Peyer's patch (tissue), 4 donors: ENCODE results near the gene FYB1. TPM values are rescaled to one million over a fixed set of nuclear protein-coding genes. Genes with fewer than 3 reads are reported as not detected.

Experiments
- DNase-seq, 3 donors: peaks; one replicate each; pipeline ENCODE4 v3.0.0-alpha.2; 2017 to 2019
- H3K27ac ChIP-seq, 4 donors: fragments of 200-600 bp; sonication (generic); one replicate each; pipeline ENCODE4 v1.5.1; 2016 to 2019
- H3K27me3 ChIP-seq, 2 donors: fragments of 200-600 bp; sonication (generic); one replicate each; pipeline ENCODE4 v1.5.1; 2019
- H3K36me3 ChIP-seq, 3 donors: fragments of 200-600 bp; sonication (generic); one replicate each; pipeline ENCODE4 v1.5.1; 2016 to 2019
- H3K4me1 ChIP-seq, 4 donors: fragments of 200-600 bp; sonication (generic); one replicate each; pipeline ENCODE4 v1.5.1; 2016 to 2019
- H3K4me3 ChIP-seq, 4 donors: fragments of 200-600 bp; sonication (generic); 1 replicate in 3 of 4; 2 replicates in 1 of 4; pipeline ENCODE4 v1.5.1; 2016 to 2019; ENCODE audit warnings: mild to moderate bottlenecking in 1 of 4
- H3K9me3 ChIP-seq, 4 donors: fragments of 200-600 bp; sonication (generic); one replicate each; pipeline ENCODE4 v1.5.1; 2016 to 2019; ENCODE audit warnings: mild to moderate bottlenecking in 1 of 4
- POLR2A ChIP-seq, 2 donors: fragments of 450-650 bp; IDR thresholded peaks; one replicate each; pipeline ENCODE4 v1.5.1; 2017; ENCODE audit warnings: antibody characterized with exemption in 2 of 2, mild to moderate bottlenecking in 2 of 2, moderate library complexity in 2 of 2
- total RNA-seq, 4 donors: library from RNA; depleted of rRNA; stranded (reverse); fragments of >200 nt; gene quantifications; one replicate each; pipeline ENCODE4 v1.1.0, GENCODE V29; 2016
- TF ChIP-seq, protein P1 (sequence below), 6 experiments: fragments of 450-650 bp in 4 of 6; fragments of 200-600 bp in 2 of 6; sonication (generic) in 1 of 6; IDR thresholded peaks; one replicate each; pipeline ENCODE4 v1.5.1; 2017 to 2019; ENCODE audit warnings: antibody characterized with exemption in 6 of 6, mild to moderate bottlenecking in 3 of 6, moderate library complexity in 1 of 6

FYB1 gene
- total RNA-seq, 4 donors from 2014 or later = 12.1 to 184 (median 17.6) TPM

DNA sequence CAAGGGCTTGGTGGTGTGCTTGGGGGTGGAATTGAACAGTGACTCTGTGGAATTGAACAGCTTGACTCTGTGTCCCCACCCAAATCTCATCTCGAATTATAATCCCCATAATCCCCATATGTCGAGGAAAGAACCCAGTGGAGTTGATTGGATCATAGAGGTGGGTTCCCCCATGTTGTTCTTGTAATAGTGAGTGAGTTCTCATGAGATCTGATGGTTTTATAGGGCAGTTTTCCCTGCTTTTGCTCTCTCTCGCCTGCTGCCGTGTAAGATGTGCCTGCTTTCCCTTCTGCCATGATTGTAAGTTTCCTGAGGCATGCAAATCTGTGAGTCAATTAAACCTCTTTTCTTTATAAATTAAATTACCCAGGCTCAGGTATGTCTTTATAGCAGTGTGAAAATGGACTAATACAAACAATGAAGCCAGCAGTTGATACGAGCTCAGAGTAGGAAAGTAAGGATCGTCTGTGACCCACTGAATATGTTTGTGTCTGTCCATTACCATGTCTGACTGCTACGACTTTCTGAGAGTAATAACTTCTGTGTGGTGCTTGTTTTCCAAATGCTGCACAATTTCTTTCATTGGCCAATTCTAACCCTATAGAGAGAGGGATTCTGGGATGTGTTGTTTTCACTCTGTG lies 127.3 kb downstream of the FYB1 start:
- H3K36me3 ChIP-seq = no peaks in the 10 kb centered on the region
- no peaks in the 10 kb centered on the region for H3K27me3 ChIP-seq
- H3K4me1 ChIP-seq = no peaks in the 10 kb centered on the region
- TF ChIP-seq, protein P1, sequence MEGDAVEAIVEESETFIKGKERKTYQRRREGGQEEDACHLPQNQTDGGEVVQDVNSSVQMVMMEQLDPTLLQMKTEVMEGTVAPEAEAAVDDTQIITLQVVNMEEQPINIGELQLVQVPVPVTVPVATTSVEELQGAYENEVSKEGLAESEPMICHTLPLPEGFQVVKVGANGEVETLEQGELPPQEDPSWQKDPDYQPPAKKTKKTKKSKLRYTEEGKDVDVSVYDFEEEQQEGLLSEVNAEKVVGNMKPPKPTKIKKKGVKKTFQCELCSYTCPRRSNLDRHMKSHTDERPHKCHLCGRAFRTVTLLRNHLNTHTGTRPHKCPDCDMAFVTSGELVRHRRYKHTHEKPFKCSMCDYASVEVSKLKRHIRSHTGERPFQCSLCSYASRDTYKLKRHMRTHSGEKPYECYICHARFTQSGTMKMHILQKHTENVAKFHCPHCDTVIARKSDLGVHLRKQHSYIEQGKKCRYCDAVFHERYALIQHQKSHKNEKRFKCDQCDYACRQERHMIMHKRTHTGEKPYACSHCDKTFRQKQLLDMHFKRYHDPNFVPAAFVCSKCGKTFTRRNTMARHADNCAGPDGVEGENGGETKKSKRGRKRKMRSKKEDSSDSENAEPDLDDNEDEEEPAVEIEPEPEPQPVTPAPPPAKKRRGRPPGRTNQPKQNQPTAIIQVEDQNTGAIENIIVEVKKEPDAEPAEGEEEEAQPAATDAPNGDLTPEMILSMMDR (IDR thresholded peaks at IDR 0.05) = no peak
- TF ChIP-seq POLR2A (IDR thresholded peaks at IDR 0.05) = no peak
- H3K4me3 ChIP-seq = no peak overlapping the region
- H3K9me3 ChIP-seq = no peaks in the 10 kb centered on the region
- H3K27ac ChIP-seq = no peak overlapping the region
- DNase-seq = no peak

DNA sequence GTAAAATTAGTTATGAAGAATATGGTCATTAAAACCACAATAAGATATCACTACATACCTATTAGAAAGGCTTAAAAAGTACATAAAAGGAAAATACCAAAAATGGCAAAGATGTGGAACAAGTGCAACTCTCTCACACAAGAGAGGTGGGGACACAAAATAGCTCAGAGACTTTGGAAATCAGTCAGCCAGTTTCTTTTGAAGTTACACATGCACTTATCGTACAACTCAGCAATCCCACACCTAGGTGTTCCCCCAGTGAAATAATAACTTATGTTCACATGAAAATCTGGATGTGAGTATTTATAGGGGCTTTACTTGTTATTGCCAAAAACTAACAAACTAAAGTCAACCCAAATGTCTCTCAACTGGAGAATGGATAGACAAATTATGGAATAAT lies 135.4 kb downstream of the FYB1 start:
- H3K27ac ChIP-seq = no peak overlapping the region
- no peak for DNase-seq
- no peaks in the 10 kb centered on the region for H3K36me3 ChIP-seq
- no peaks in the 10 kb centered on the region for H3K9me3 ChIP-seq
- H3K4me1 ChIP-seq = no peaks in the 10 kb centered on the region
- no peak for TF ChIP-seq POLR2A (IDR thresholded peaks at IDR 0.05)
- TF ChIP-seq, protein P1 (IDR thresholded peaks at IDR 0.05) = no peak
- H3K27me3 ChIP-seq = no peaks in the 10 kb centered on the region
- H3K4me3 ChIP-seq = no peak overlapping the region

DNA sequence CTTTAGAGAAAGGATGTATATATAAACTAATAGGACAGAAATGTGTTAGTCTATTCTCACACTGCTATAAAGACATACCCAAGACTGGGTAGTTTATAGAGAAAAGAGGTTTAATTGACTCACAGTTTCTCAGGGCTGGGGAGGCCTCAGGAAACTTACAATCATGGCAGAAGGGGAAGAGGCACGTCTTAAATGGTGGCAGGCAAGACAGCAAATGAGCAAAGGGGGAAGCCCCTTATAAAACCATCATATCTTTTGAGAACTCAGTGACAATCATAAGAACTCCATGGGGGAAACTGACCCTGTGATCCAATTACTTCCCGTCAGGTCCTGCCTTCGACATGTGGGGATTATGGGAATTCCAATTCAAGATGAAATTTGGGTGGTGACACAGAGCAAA lies 136.4 kb downstream of the FYB1 start:
- no peaks in the 10 kb centered on the region for H3K9me3 ChIP-seq
- H3K36me3 ChIP-seq = no peaks in the 10 kb centered on the region
- H3K4me1 ChIP-seq = no peaks in the 10 kb centered on the region
- H3K4me3 ChIP-seq = no peak overlapping the region
- no peak overlapping the region for H3K27ac ChIP-seq
- TF ChIP-seq, protein P1 (IDR thresholded peaks at IDR 0.05) = no peak
- TF ChIP-seq POLR2A (IDR thresholded peaks at IDR 0.05) = no peak
- no peaks in the 10 kb centered on the region for H3K27me3 ChIP-seq
- DNase-seq = no peak

DNA sequence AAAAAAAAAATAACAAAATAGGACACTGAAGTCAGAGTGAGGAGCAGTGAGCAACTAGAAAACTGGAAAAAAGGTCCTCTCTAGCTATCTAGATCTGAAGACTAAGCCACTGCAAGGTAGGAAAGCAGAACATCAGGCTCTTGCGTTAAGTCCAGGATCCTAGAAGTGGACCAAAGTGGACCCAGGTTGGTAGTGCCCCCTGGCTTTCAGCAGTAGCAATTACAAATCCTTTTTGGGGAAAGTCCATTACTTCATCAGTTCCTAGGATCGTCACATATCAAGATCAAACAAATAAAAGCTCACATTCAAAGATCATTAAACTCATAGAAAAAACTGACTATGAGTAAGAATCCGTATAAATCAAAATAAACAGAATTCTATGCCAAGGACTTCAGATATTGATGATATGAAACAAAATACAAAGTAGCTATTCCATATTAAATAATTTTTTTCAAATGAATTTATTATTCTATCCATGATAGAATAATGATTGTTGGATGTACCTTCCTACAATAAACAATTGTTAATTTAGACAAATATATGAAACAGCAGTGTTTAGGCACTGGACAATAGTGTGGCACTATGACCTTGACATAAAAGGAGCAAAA lies 138.7 kb downstream of the FYB1 start:
- Histone ChIP-seq H3K36me3 (no peaks in the 10 kb centered on the region), H3K27ac (no peak overlapping the region), H3K27me3 (no peaks in the 10 kb centered on the region), H3K4me3 (no peak overlapping the region), H3K9me3 (no peaks in the 10 kb centered on the region), H3K4me1 (peaks cover 0 to 9% (median 0%) of the 10 kb centered on the region in 4 donors)
- no peak for TF ChIP-seq POLR2A (IDR thresholded peaks at IDR 0.05)
- TF ChIP-seq, protein P1 (IDR thresholded peaks at IDR 0.05) = peak; percentile 45 to 91 (median 89)
- peak in 1 of 3 donors; percentile 76 for DNase-seq

DNA sequence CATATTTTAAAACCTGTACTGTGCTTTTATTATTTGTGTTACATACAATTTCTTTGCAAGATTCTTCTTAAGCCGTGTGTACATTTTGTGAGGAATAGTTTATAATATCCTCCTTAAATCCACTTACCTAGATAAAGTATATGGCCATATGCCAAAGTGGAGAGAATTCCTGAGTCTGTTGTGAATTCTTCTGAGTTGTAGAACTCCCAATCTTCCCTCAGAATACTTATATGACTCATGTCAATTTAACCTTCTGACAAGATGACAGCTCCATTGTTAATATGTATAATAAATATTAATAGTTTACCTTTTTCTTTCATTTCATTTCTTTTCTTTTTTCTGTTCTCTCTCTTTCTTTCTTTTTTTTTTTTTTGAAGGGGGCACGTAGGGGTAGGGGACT lies 139.2 kb downstream of the FYB1 start:
- H3K9me3 ChIP-seq = no peaks in the 10 kb centered on the region
- no peaks in the 10 kb centered on the region for H3K36me3 ChIP-seq
- H3K27me3 ChIP-seq = no peaks in the 10 kb centered on the region
- no peak overlapping the region for H3K27ac ChIP-seq
- DNase-seq = no peak
- peaks cover 0 to 12% (median 0%) of the 10 kb centered on the region in 4 donors for H3K4me1 ChIP-seq
- TF ChIP-seq POLR2A (IDR thresholded peaks at IDR 0.05) = no peak
- TF ChIP-seq, protein P1 (IDR thresholded peaks at IDR 0.05) = no peak
- H3K4me3 ChIP-seq = no peak overlapping the region
